NB4 (cell line): ENCODE measurements around the gene PON1.

ENCODE experiments used
- DNase-seq: peaks from one replicate; pipeline ENCODE4 v3.0.0; 2010; ENCODE audit warnings: low read depth
- H3K4me3 ChIP-seq: one replicate; pipeline ENCODE4 v1.5.1; 2011; ENCODE audit warnings: mild to moderate bottlenecking, low read depth, low read length, moderate library complexity
- CTCF ChIP-seq: IDR thresholded peaks from one replicate; pipeline ENCODE4 v1.5.1; 2012; ENCODE audit warnings: low read depth, low read length
- MAX ChIP-seq: IDR thresholded peaks from 2 replicates; pipeline ENCODE4 v1.6.1; 2011; ENCODE audit warnings: low read depth, low read length
- MYC ChIP-seq: IDR thresholded peaks from 2 replicates; pipeline ENCODE4 v1.6.1; 2011; ENCODE audit warnings: low read depth, low read length
- POLR2A ChIP-seq: IDR thresholded peaks from 2 replicates; pipeline ENCODE4 v1.6.1; 2011; ENCODE audit warnings: mild to moderate bottlenecking; ENCODE audit not compliant: insufficient read length; ENCODE audit errors: extremely low read depth

PON1 gene

GRCh38 chr7:95267754-95268153 is 56.6 kb downstream of the PON1 start:
- no peak overlapping the region for H3K4me3 ChIP-seq
- TF ChIP-seq CTCF = no peak
- no peak for TF ChIP-seq MAX
- no peak for TF ChIP-seq POLR2A
- no peak for TF ChIP-seq MYC
- DNase-seq = no peak

- DNase-seq = no peak
- TF ChIP-seq MAX = no peak
- TF ChIP-seq MYC = no peak
- TF ChIP-seq CTCF = no peak
- no peak for TF ChIP-seq POLR2A
- H3K4me3 ChIP-seq = no peak overlapping the region
Measured at GRCh38 chr7:95265634-95266033, 58.7 kb downstream of the PON1 start.

GRCh38 chr7:95264363-95264891 is 59.9 kb downstream of the PON1 start:
- TF ChIP-seq CTCF = no peak
- TF ChIP-seq MAX = no peak
- no peak for TF ChIP-seq POLR2A
- TF ChIP-seq MYC = no peak
- no peak for DNase-seq
- no peak overlapping the region for H3K4me3 ChIP-seq

- TF ChIP-seq POLR2A (no peak), CTCF (no peak), MYC (no peak), MAX (no peak)
- no peak for DNase-seq
- H3K4me3 ChIP-seq = no peak overlapping the region
Measured at GRCh38 chr7:95263785-95264362, 60.5 kb downstream of the PON1 start.

- DNase-seq = no peak
- no peak for TF ChIP-seq MAX
- TF ChIP-seq POLR2A = no peak
- no peak for TF ChIP-seq MYC
- no peak for TF ChIP-seq CTCF
- no peak overlapping the region for H3K4me3 ChIP-seq
Measured at GRCh38 chr7:95262875-95263274, 61.5 kb downstream of the PON1 start.
